Neural cell (in vitro differentiated cells): ENCODE data around the gene GALNT14. TPM values are rescaled to one million over a fixed set of nuclear protein-coding genes. Genes with fewer than 3 reads are reported as not detected.

ENCODE experiments used
- H2AFZ ChIP-seq: fragments of 200-600, 300-800 bp; sonication (generic), shearing (Covaris generic); 2 replicates; pipeline ENCODE4 v1.6.0; 2014; ENCODE audit warnings: low read depth, mild to moderate bottlenecking, antibody characterized with exemption, low read length, moderate library complexity
- H3F3A ChIP-seq: fragments of 200-600 bp; shearing (Covaris generic); 2 replicates; pipeline ENCODE4 v1.6.1; 2016; ENCODE audit warnings: mild to moderate bottlenecking, moderate library complexity, mixed read lengths, antibody characterized with exemption, low read length; ENCODE audit not compliant: insufficient read depth, poor library complexity, severe bottlenecking
- H3K27ac ChIP-seq: fragments of 200-600, 300-800 bp; sonication (generic), shearing (Covaris generic); 2 replicates; pipeline ENCODE4 v1.5.1; 2014; ENCODE audit warnings: mild to moderate bottlenecking, low read length, moderate library complexity
- H3K27me3 ChIP-seq: fragments of 300-800, 200-600 bp; sonication (generic), shearing (Covaris generic); 2 replicates; pipeline ENCODE4 v1.6.0; 2014; ENCODE audit warnings: mild to moderate bottlenecking, low read depth, low read length, moderate library complexity; ENCODE audit not compliant: insufficient read depth
- H3K36me3 ChIP-seq: fragments of 300-800, 200-600 bp; sonication (generic), shearing (Covaris generic); 2 replicates; pipeline ENCODE4 v1.5.1; 2014; ENCODE audit warnings: mild to moderate bottlenecking, antibody characterized with exemption, low read length, moderate library complexity; ENCODE audit not compliant: insufficient read depth
- H3K4me2 ChIP-seq: fragments of 300-800, 200-600 bp; sonication (generic), shearing (Covaris generic); 2 replicates; pipeline ENCODE4 v1.6.0; 2014; ENCODE audit warnings: mild to moderate bottlenecking, low read length
- H3K4me3 ChIP-seq: fragments of 300-800, 200-600 bp; sonication (generic), shearing (Covaris generic); 2 replicates; pipeline ENCODE4 v1.5.1; 2014; ENCODE audit warnings: mild to moderate bottlenecking, low read length, moderate library complexity
- H3K79me2 ChIP-seq: fragments of 200-600 bp; shearing (Covaris generic); replicated peaks from 2 replicates; pipeline ENCODE4 v1.6.0; 2014; ENCODE audit warnings: mild to moderate bottlenecking, low read length, moderate library complexity; ENCODE audit not compliant: insufficient read depth
- H3K9ac ChIP-seq: fragments of 300-800, 200-600 bp; sonication (generic), shearing (Covaris generic); 2 replicates; pipeline ENCODE4 v1.6.1; 2016; ENCODE audit warnings: mild to moderate bottlenecking, low read length, mixed read lengths
- H3K9me2 ChIP-seq: fragments of 200-600 bp; shearing (Covaris generic); 2 replicates; pipeline ENCODE4 v1.6.1; 2016; ENCODE audit warnings: mild to moderate bottlenecking, low read length, mixed read lengths; ENCODE audit not compliant: insufficient read depth
- H3K9me3 ChIP-seq: fragments of 200-600, 300-800 bp; sonication (generic), shearing (Covaris generic); 2 replicates; pipeline ENCODE4 v1.6.1; 2016; ENCODE audit warnings: mild to moderate bottlenecking, mixed run types, low read length, moderate library complexity, mixed read lengths
- H4K20me1 ChIP-seq: fragments of 200-600 bp; shearing (Covaris generic); 2 replicates; pipeline ENCODE4 v1.6.1; 2016; ENCODE audit warnings: mild to moderate bottlenecking, mixed run types; ENCODE audit not compliant: insufficient read depth
- CTCF ChIP-seq: fragments of 450-650 bp; IDR thresholded peaks from 2 replicates; pipeline ENCODE4 v1.5.1; 2014; ENCODE audit warnings: antibody characterized with exemption, mild to moderate bottlenecking, moderate library complexity; ENCODE audit not compliant: poor library complexity, severe bottlenecking
- EP300 ChIP-seq: fragments of 450-650 bp; conservative IDR thresholded peaks from 2 replicates; pipeline ENCODE4 v1.6.1; 2014; ENCODE audit warnings: antibody characterized with exemption, mild to moderate bottlenecking, moderate library complexity; ENCODE audit not compliant: poor library complexity, severe bottlenecking
- EZH2 ChIP-seq: fragments of 200-600, 300-800 bp; shearing (Covaris generic), sonication (generic); IDR thresholded peaks from 2 replicates; pipeline ENCODE4 v1.6.1; 2014; ENCODE audit warnings: antibody characterized with exemption, low read length, borderline replicate concordance, mild to moderate bottlenecking; ENCODE audit not compliant: insufficient read depth, poor library complexity, severe bottlenecking
- MXI1 ChIP-seq: fragments of 450-650 bp; conservative IDR thresholded peaks from 2 replicates; pipeline ENCODE4 v1.6.1; 2014; ENCODE audit warnings: antibody characterized with exemption, mild to moderate bottlenecking; ENCODE audit not compliant: poor library complexity, severe bottlenecking
- POLR2AphosphoS5 ChIP-seq: IDR thresholded peaks from 2 replicates; pipeline ENCODE4 v1.6.1; 2012
- RAD21 ChIP-seq: fragments of 450-650 bp; conservative IDR thresholded peaks from 2 replicates; pipeline ENCODE4 v1.6.1; 2014; ENCODE audit warnings: antibody characterized with exemption, mild to moderate bottlenecking, moderate library complexity
- SMC3 ChIP-seq: fragments of 450-650 bp; conservative IDR thresholded peaks from 2 replicates; pipeline ENCODE4 v1.6.1; 2014; ENCODE audit warnings: antibody characterized with exemption, mild to moderate bottlenecking, moderate library complexity; ENCODE audit not compliant: poor library complexity
- TAF1 ChIP-seq: IDR thresholded peaks from 2 replicates; pipeline ENCODE4 v1.6.1; 2012; ENCODE audit warnings: low read depth
- polyA plus RNA-seq: library from polyadenylated mRNA; depleted of rRNA; stranded (reverse); fragments of >200 nt; gene quantifications from 2 replicates; pipeline ENCODE4 v1.2.3, GENCODE V29; 2014
- TF ChIP-seq, protein P1 (sequence below): IDR thresholded peaks from 2 replicates; pipeline ENCODE4 v1.6.1; 2012; ENCODE audit warnings: borderline replicate concordance

Gene GALNT14
- polyA plus RNA-seq, 1 donor from 2014 or later: 15.9 TPM

DNA sequence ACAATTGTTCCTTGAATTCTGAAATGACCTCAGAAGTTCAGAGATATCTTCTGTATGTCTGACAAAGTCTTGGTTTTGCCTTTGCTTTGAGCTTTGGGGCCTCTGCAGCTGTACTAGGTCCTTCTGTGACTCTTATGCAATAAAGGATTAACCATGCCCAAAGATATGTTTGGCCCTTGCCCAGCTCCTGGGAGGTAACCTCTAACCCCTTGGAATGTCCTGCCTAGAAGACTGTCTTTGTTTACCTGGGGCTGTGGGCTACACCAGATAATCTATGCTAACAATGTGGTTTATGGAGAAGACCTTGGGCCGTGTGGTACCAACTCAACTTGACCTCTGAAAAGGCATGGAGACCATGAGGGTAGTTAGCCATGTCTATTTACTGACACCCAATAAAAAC is 190.1 kb downstream of the GALNT14 start:
- TF ChIP-seq, protein P1, sequence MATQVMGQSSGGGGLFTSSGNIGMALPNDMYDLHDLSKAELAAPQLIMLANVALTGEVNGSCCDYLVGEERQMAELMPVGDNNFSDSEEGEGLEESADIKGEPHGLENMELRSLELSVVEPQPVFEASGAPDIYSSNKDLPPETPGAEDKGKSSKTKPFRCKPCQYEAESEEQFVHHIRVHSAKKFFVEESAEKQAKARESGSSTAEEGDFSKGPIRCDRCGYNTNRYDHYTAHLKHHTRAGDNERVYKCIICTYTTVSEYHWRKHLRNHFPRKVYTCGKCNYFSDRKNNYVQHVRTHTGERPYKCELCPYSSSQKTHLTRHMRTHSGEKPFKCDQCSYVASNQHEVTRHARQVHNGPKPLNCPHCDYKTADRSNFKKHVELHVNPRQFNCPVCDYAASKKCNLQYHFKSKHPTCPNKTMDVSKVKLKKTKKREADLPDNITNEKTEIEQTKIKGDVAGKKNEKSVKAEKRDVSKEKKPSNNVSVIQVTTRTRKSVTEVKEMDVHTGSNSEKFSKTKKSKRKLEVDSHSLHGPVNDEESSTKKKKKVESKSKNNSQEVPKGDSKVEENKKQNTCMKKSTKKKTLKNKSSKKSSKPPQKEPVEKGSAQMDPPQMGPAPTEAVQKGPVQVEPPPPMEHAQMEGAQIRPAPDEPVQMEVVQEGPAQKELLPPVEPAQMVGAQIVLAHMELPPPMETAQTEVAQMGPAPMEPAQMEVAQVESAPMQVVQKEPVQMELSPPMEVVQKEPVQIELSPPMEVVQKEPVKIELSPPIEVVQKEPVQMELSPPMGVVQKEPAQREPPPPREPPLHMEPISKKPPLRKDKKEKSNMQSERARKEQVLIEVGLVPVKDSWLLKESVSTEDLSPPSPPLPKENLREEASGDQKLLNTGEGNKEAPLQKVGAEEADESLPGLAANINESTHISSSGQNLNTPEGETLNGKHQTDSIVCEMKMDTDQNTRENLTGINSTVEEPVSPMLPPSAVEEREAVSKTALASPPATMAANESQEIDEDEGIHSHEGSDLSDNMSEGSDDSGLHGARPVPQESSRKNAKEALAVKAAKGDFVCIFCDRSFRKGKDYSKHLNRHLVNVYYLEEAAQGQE: no peak
- no peak overlapping the region for H3K4me2 ChIP-seq
- no peak overlapping the region for H3K27ac ChIP-seq
- H3K27me3 ChIP-seq: no peaks in the 10 kb centered on the region
- H3K9me3 ChIP-seq: no peaks in the 10 kb centered on the region
- H3K9me2 ChIP-seq: no peaks in the 10 kb centered on the region
- no peaks in the 10 kb centered on the region for H3F3A ChIP-seq
- no peaks in the 10 kb centered on the region for H4K20me1 ChIP-seq
- H3K36me3 ChIP-seq: no peaks in the 10 kb centered on the region
- no peak overlapping the region for H2AFZ ChIP-seq
- H3K79me2 ChIP-seq: no peaks in the 10 kb centered on the region
- no peak overlapping the region for H3K4me3 ChIP-seq
- H3K9ac ChIP-seq: no peak overlapping the region

- no peak overlapping the region for H3K4me2 ChIP-seq
- H3K9ac ChIP-seq: no peak overlapping the region
- H3K27me3 ChIP-seq: no peaks in the 10 kb centered on the region
- no peaks in the 10 kb centered on the region for H3K79me2 ChIP-seq
- H3K36me3 ChIP-seq: no peaks in the 10 kb centered on the region
- TF ChIP-seq EZH2: no peak
- no peak for TF ChIP-seq MXI1
- no peak for TF ChIP-seq EP300
- TF ChIP-seq CTCF: no peak
- TF ChIP-seq, protein P1: no peak
- TF ChIP-seq RAD21: no peak
- TF ChIP-seq TAF1: no peak
- no peak for TF ChIP-seq SMC3
- TF ChIP-seq POLR2AphosphoS5: no peak
- no peak overlapping the region for H2AFZ ChIP-seq
- H4K20me1 ChIP-seq: no peaks in the 10 kb centered on the region
- H3K27ac ChIP-seq: no peak overlapping the region
- no peak overlapping the region for H3K4me3 ChIP-seq
- H3K9me3 ChIP-seq: no peaks in the 10 kb centered on the region
- H3F3A ChIP-seq: no peaks in the 10 kb centered on the region
- H3K9me2 ChIP-seq: no peaks in the 10 kb centered on the region
Measured at GRCh38 chr2:30947686-30948085, 190.6 kb downstream of the GALNT14 start.
